Upper lobe of left lung (tissue), 6 donors: ENCODE data around the gene FAF1. TPM values are rescaled to one million over a fixed set of nuclear protein-coding genes. Genes with fewer than 3 reads are reported as not detected.
"Not testable (repeated sequence)": the region's sequence is repeated elsewhere in the genome, so short reads cannot be mapped to it uniquely, and the experiment has no call there.

Experiments
- ATAC-seq, 2 donors: fragments of 200-7000 bp; cut with Tn5 transposase; one replicate each; pipeline ENCODE4 v1.9.1; 2022; ENCODE audit warnings: mild to moderate bottlenecking in 2 of 2, moderate library complexity in 2 of 2; ENCODE audit not compliant: low FRiP score in 2 of 2
- DNase-seq, 2 donors: peaks; one replicate each; pipeline ENCODE4 v3.0.0-alpha.2; 2019 to 2020
- H3K27ac ChIP-seq, 4 donors: fragments of 200-600 bp; sonication (generic); one replicate each; pipeline ENCODE4 v1.5.1; 2016 to 2019
- H3K27me3 ChIP-seq, 4 donors: fragments of 200-600 bp; sonication (generic); one replicate each; pipeline ENCODE4 v1.5.1; 2017 to 2019
- H3K36me3 ChIP-seq, 4 donors: fragments of 200-600 bp; sonication (generic); one replicate each; pipeline ENCODE4 v1.5.1; 2016 to 2019
- H3K4me1 ChIP-seq, 4 donors: fragments of 200-600 bp; sonication (generic); one replicate each; pipeline ENCODE4 v1.5.1; 2018 to 2019
- H3K4me3 ChIP-seq, 4 donors: fragments of 200-600 bp; sonication (generic); one replicate each; pipeline ENCODE4 v1.5.1; 2017 to 2019; ENCODE audit warnings: mild to moderate bottlenecking in 2 of 4, moderate library complexity in 1 of 4
- H3K9me3 ChIP-seq, 4 donors: fragments of 200-600 bp; sonication (generic); one replicate each; pipeline ENCODE4 v1.5.1; 2018 to 2019
- CTCF ChIP-seq, 6 experiments: fragments of 450-650 bp in 4 of 6; fragments of 200-600 bp in 2 of 6; sonication (generic) in 2 of 6; IDR thresholded peaks; one replicate each; pipeline ENCODE4 v1.5.1; 2016 to 2019; ENCODE audit warnings: antibody characterized with exemption in 6 of 6
- EP300 ChIP-seq, 4 donors: sonication (generic); formaldehyde crosslinking; IDR thresholded peaks; one replicate each; pipeline ENCODE4 v1.5.1; 2017; ENCODE audit warnings: antibody characterized with exemption in 4 of 4, control low read depth in 2 of 4
- POLR2A ChIP-seq, 4 donors: fragments of 450-650 bp; IDR thresholded peaks; one replicate each; pipeline ENCODE4 v1.5.1; 2016 to 2017; ENCODE audit warnings: antibody characterized with exemption in 4 of 4, mild to moderate bottlenecking in 2 of 4
- POLR2AphosphoS5 ChIP-seq, 2 donors: sonication (generic); formaldehyde crosslinking; IDR thresholded peaks; one replicate each; pipeline ENCODE4 v1.5.1; 2017; ENCODE audit warnings: antibody characterized with exemption in 2 of 2
- WGBS, 2 donors: methylation state at CpG; one replicate each; pipeline ENCODE4 v1.1.5; 2017 to 2018; 5-methylcytosine and 5-hydroxymethylcytosine counted together
- total RNA-seq, 6 donors: library from RNA; depleted of rRNA in 4 of 6; stranded (reverse); fragments of >200 nt in 4 of 6; gene quantifications; one replicate each; pipeline versions ENCODE4 v1.1.0 to v1.2.1, GENCODE V29; 2016 to 2021
- donor health status: DM: no; HTN: no; CAD: no; lungs with moderate emphysema.
- donor health status: DM: no; HTN: yes; CAD: no; lungs with severe emphysema.

The FAF1 gene
- total RNA-seq, 6 donors from 2014 or later: 30.2 to 52.3 (median 35.0) TPM

- WGBS, 2 donors: 71 to 94% methylated on average over 1 of the region's 1 CpG
- Histone ChIP-seq H3K4me1 (no peaks in the 10 kb centered on the region), H3K4me3 (no peak overlapping the region), H3K36me3 (peaks cover 0 to 16% (median 6%) of the 10 kb centered on the region in 4 donors), H3K27me3 (no peaks in the 10 kb centered on the region), H3K27ac (no peak overlapping the region), H3K9me3 (no peaks in the 10 kb centered on the region)
- no peak for ATAC-seq
- TF ChIP-seq EP300 (IDR thresholded peaks at IDR 0.05) (no peak), CTCF (IDR thresholded peaks at IDR 0.05) (no peak), POLR2A (IDR thresholded peaks at IDR 0.05) (no peak), POLR2AphosphoS5 (IDR thresholded peaks at IDR 0.05) (no peak)
- DNase-seq: no peak
Measured at GRCh38 chr1:50747394-50747793, 212.7 kb downstream of the FAF1 start.

- no peak for TF ChIP-seq POLR2A (IDR thresholded peaks at IDR 0.05)
- no peak for TF ChIP-seq EP300 (IDR thresholded peaks at IDR 0.05)
- Histone ChIP-seq H3K27ac (no peak overlapping the region), H3K27me3 (no peaks in the 10 kb centered on the region), H3K9me3 (no peaks in the 10 kb centered on the region), H3K4me1 (no peaks in the 10 kb centered on the region), H3K4me3 (no peak overlapping the region), H3K36me3 (peaks cover 0 to 18% (median 8%) of the 10 kb centered on the region in 4 donors)
- DNase-seq: no peak
- ATAC-seq: no peak
- 91 to 96% methylated on average over 3 of the region's 3 CpGs for WGBS, 2 donors
Measured at GRCh38 chr1:50742523-50742922, 217.5 kb downstream of the FAF1 start.

GRCh38 chr1:50739125-50739524 is 220.9 kb downstream of the FAF1 start:
- 95 to 96% methylated on average over 3 of the region's 3 CpGs for WGBS, 2 donors
- H3K4me3 ChIP-seq: no peak overlapping the region
- H3K4me1 ChIP-seq: no peaks in the 10 kb centered on the region
- TF ChIP-seq CTCF (IDR thresholded peaks at IDR 0.05) (no peak), EP300 (IDR thresholded peaks at IDR 0.05) (no peak), POLR2AphosphoS5 (IDR thresholded peaks at IDR 0.05) (no peak), POLR2A (IDR thresholded peaks at IDR 0.05) (no peak)
- DNase-seq (no peak), ATAC-seq (no peak)
- H3K27ac ChIP-seq: no peak overlapping the region
- H3K9me3 ChIP-seq: no peaks in the 10 kb centered on the region
- no peaks in the 10 kb centered on the region for H3K27me3 ChIP-seq
- peaks cover 0 to 24% (median 6%) of the 10 kb centered on the region in 4 donors for H3K36me3 ChIP-seq

GRCh38 chr1:50735443-50735842 is 224.6 kb downstream of the FAF1 start:
- Histone ChIP-seq H3K27me3 (no peaks in the 10 kb centered on the region), H3K9me3 (no peaks in the 10 kb centered on the region), H3K4me3 (no peak overlapping the region), H3K4me1 (peaks cover 0 to 6% (median 5%) of the 10 kb centered on the region in 4 donors), H3K27ac (no peak overlapping the region), H3K36me3 (peaks cover 0 to 13% (median 1%) of the 10 kb centered on the region in 4 donors)
- TF ChIP-seq EP300 (IDR thresholded peaks at IDR 0.05) (no peak), POLR2AphosphoS5 (IDR thresholded peaks at IDR 0.05) (no peak), CTCF (IDR thresholded peaks at IDR 0.05) (peak in 4 of 6 experiments; percentile 17 to 35 (median 30)), POLR2A (IDR thresholded peaks at IDR 0.05) (no peak)
- DNase-seq: no peak
- no peak for ATAC-seq
- WGBS, 2 donors: 78 to 81% methylated on average over 2 of the region's 2 CpGs

- 97 to 98% methylated on average over 4 of the region's 4 CpGs for WGBS, 2 donors
Measured at GRCh38 chr1:50727578-50727977, 232.5 kb downstream of the FAF1 start.

GRCh38 chr1:50724626-50725286 is 235.3 kb downstream of the FAF1 start:
- no peaks in the 10 kb centered on the region for H3K4me1 ChIP-seq
- ATAC-seq (peak in 1 of 2 donors; percentile 34), DNase-seq (no peak)
- no peak overlapping the region for H3K27ac ChIP-seq
- H3K36me3 ChIP-seq: peaks cover 0 to 7% (median 0%) of the 10 kb centered on the region in 4 donors
- H3K4me3 ChIP-seq: no peak overlapping the region
- WGBS, 2 donors: 70 to 71% methylated on average over 4 of the region's 4 CpGs
- TF ChIP-seq POLR2A (IDR thresholded peaks at IDR 0.05): no peak
- no peaks in the 10 kb centered on the region for H3K27me3 ChIP-seq
- no peaks in the 10 kb centered on the region for H3K9me3 ChIP-seq

More at GRCh38 chr1:50727578-50727977, 232.5 kb downstream of the FAF1 start:
- not testable (repeated sequence) for H3K4me1 ChIP-seq, ATAC-seq, DNase-seq, H3K9me3 ChIP-seq, H3K4me3 ChIP-seq, H3K36me3 ChIP-seq, H3K27ac ChIP-seq, H3K27me3 ChIP-seq
